ENCODE data around the gene SETD1A. TPM values are rescaled to one million over a fixed set of nuclear protein-coding genes. Genes with fewer than 3 reads are reported as not detected.

The SETD1A gene
- total and polyA plus RNA-seq, 12 donors = 2.3 to 40.1 (median 12.8) TPM

- Histone ChIP-seq H3K36me3 (replicated peaks in 1 of 2) (peaks cover 0 to 82% of the 10 kb centered on the region in 2 donors), H3K27me3 (no peaks in the 10 kb centered on the region), H3K9me3 (replicated peaks in 1 of 3) (no peaks in the 10 kb centered on the region), H3K4me3 (no peak overlapping the region), H3K4me1 (replicated peaks in 1 of 2) (peaks cover 9 to 10% of the 10 kb centered on the region in 2 donors), H3K27ac (no peak overlapping the region)
- intact Hi-C loops (cut with DNase I) = loop anchor here (5.0 to 10.0 kb wide), 7 partner anchors 56 to 884 kb away; partner anchors contain the start of genes ZNF843 (in 2 of the 2), FBXL19 (in 1 of the 2) and PYCARD (in 1 of the 2)
- no peak for TF ChIP-seq POLR2A (IDR thresholded peaks at IDR 0.05)
- TF ChIP-seq, protein P1, sequence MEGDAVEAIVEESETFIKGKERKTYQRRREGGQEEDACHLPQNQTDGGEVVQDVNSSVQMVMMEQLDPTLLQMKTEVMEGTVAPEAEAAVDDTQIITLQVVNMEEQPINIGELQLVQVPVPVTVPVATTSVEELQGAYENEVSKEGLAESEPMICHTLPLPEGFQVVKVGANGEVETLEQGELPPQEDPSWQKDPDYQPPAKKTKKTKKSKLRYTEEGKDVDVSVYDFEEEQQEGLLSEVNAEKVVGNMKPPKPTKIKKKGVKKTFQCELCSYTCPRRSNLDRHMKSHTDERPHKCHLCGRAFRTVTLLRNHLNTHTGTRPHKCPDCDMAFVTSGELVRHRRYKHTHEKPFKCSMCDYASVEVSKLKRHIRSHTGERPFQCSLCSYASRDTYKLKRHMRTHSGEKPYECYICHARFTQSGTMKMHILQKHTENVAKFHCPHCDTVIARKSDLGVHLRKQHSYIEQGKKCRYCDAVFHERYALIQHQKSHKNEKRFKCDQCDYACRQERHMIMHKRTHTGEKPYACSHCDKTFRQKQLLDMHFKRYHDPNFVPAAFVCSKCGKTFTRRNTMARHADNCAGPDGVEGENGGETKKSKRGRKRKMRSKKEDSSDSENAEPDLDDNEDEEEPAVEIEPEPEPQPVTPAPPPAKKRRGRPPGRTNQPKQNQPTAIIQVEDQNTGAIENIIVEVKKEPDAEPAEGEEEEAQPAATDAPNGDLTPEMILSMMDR (IDR thresholded peaks at IDR 0.05) = no peak
- 94 to 98% (median 94%) methylated on average over 8 to 14 of the region's 14 CpGs for WGBS, 4 donors
- DNase-seq = no peak
Measured at GRCh38 chr16:30980959-30981358, 23.4 kb downstream of the SETD1A start.

- TF ChIP-seq, protein P1 (IDR thresholded peaks at IDR 0.05) = no peak
- TF ChIP-seq POLR2A (IDR thresholded peaks at IDR 0.05) = no peak
- H3K36me3 ChIP-seq (replicated peaks in 1 of 2) = peaks cover 0 to 65% of the 10 kb centered on the region in 2 donors
- DNase-seq = no peak
Measured at GRCh38 chr16:30982548-30983288, 25.2 kb downstream of the SETD1A start.

GRCh38 chr16:30983289-30983889 is 25.8 kb downstream of the SETD1A start:
- Histone ChIP-seq H3K27ac (no peak overlapping the region), H3K4me3 (no peak overlapping the region), H3K27me3 (no peaks in the 10 kb centered on the region), H3K36me3 (replicated peaks in 1 of 2) (peaks cover 0 to 59% of the 10 kb centered on the region in 2 donors), H3K4me1 (replicated peaks in 1 of 2) (peaks cover 9 to 13% of the 10 kb centered on the region in 2 donors), H3K9me3 (replicated peaks in 1 of 3) (no peaks in the 10 kb centered on the region)
- TF ChIP-seq, protein P1 (IDR thresholded peaks at IDR 0.05) = no peak
- no peak for TF ChIP-seq POLR2A (IDR thresholded peaks at IDR 0.05)
- intact Hi-C loops (cut with DNase I) = loop anchor here (5.0 to 10.0 kb wide), 7 partner anchors 59 to 881 kb away; partner anchors contain the start of genes ZNF843 (in 2 of the 2), FBXL19 (in 1 of the 2) and PYCARD (in 1 of the 2)
- 70 to 83% (median 82%) methylated on average over 3 to 25 of the region's 25 CpGs for WGBS, 4 donors
- DNase-seq = no peak

More at GRCh38 chr16:30982548-30983288, 25.2 kb downstream of the SETD1A start:
- H3K27ac ChIP-seq = no peak overlapping the region
- H3K27me3 ChIP-seq = no peaks in the 10 kb centered on the region
- H3K4me1 ChIP-seq (replicated peaks in 1 of 2) = peaks cover 9 to 13% of the 10 kb centered on the region in 2 donors
- 83 to 92% (median 86%) methylated on average over 10 to 17 of the region's 17 CpGs for WGBS, 4 donors
- H3K9me3 ChIP-seq (replicated peaks in 1 of 3) = no peaks in the 10 kb centered on the region
- no peak overlapping the region for H3K4me3 ChIP-seq
- intact Hi-C loops (cut with DNase I) = loop anchor here (5.0 to 10.0 kb wide), 7 partner anchors 58 to 882 kb away; partner anchors contain the start of genes ZNF843 (in 2 of the 2), FBXL19 (in 1 of the 2) and PYCARD (in 1 of the 2)

Measured in adrenal gland (tissue), 12 donors.